Activated CD4-positive, alpha-beta T cell treated with anti-CD3 and anti-CD28 coated beads, Interleukin-2, amount 10 ng/mL, durations not matched to agents 24 days and 14 days (primary cell): ENCODE results near the gene ACER2. TPM values are rescaled to one million over a fixed set of nuclear protein-coding genes. Genes with fewer than 3 reads are reported as not detected.
"Not testable (repeated sequence)": the region's sequence is repeated elsewhere in the genome, so short reads cannot be mapped to it uniquely, and the experiment has no call there.

ENCODE experiments used
- DNase-seq: peaks from one replicate; pipeline ENCODE4 v3.0.0; 2022
- H3K27ac Mint-ChIP-seq: one replicate; pipeline ENCODE4 v1.8.0; 2022; ENCODE audit warnings: mild to moderate bottlenecking, mixed read lengths
- H3K27me3 Mint-ChIP-seq: one replicate; pipeline ENCODE4 v1.8.0; 2022; ENCODE audit warnings: mixed read lengths
- H3K36me3 Mint-ChIP-seq: one replicate; pipeline ENCODE4 v1.8.0; 2022; ENCODE audit warnings: low read depth, mild to moderate bottlenecking, mixed read lengths
- H3K4me1 Mint-ChIP-seq: one replicate; pipeline ENCODE4 v1.8.0; 2021; ENCODE audit warnings: mixed read lengths
- H3K4me3 Mint-ChIP-seq: one replicate; pipeline ENCODE4 v1.8.0; 2022; ENCODE audit warnings: mild to moderate bottlenecking, moderate library complexity, mixed read lengths
- H3K9me3 Mint-ChIP-seq: one replicate; pipeline ENCODE4 v1.8.0; 2021; ENCODE audit warnings: mixed read lengths
- intact Hi-C: fragments of 100-400 bp; cut with micrococcal nuclease; formaldehyde crosslinking; loops from one replicate; pipeline ENCODE4 v1.15.1; 2023
- total RNA-seq: library from RNA; stranded (reverse); gene quantifications from 2 replicates; pipeline ENCODE4 v1.2.3, GENCODE V29; 2022

Gene ACER2
- total RNA-seq = 0.96 and 1.3 TPM in 2 replicates

DNA sequence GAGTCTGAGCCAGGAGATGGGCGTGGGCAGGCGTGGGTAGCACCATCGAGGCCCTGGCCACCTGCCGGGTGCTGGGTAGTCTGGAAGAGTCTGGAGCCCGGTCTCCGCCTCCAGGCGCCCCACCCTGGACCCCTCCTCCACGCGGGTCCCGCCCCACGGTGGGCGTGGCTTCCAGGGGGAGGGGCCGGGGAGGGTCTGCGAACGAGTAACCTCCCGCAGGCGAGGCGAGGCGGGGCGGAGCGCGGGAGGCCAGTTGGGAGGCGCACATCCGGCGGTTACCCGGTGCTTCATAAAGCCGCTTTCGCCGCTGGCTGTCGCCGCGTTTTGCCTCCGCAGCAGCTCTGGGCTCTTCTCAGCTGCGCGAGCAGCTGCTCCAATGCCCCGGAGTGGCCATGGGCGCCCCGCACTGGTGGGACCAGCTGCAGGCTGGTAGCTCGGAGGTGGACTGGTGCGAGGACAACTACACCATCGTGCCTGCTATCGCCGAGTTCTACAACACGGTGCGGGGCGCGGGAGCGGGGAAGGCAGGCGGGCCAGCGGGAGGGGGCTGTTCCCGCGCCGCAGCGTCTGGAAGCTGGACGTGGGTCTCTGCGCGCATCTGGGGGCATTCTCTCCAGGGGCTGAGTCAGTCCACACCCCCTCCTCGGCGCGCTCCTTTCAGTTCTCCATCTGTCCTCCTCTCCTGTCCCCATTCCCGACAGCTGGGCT, at the start of gene ACER2:
ACER2 (plus strand) TSS at position 317 of the 708 bp plus-strand sequence; CDS start at position 393, 76 bp downstream.
- intact Hi-C loops = loop anchor here (1.0 to 2.0 kb wide), 4 partner anchors 29 to 306 kb away; partner anchors contain the start of gene RPS6
- Mint-ChIP-seq H3K4me3 (peak within 1 kb of the TSS; percentile 93), H3K27ac (peak within 1 kb of the TSS; percentile 81), H3K27me3 (peaks cover 4% of the 10 kb centered on the region), H3K9me3 (no peaks in the 10 kb centered on the region), H3K4me1 (peaks cover 12% of the 10 kb centered on the region), H3K36me3 (no peaks in the 10 kb centered on the region)
- DNase-seq = peak; percentile 99

- Mint-ChIP-seq H3K27ac (no peak overlapping the region), H3K36me3 (peaks cover 33% of the 10 kb centered on the region), H3K9me3 (no peaks in the 10 kb centered on the region), H3K4me3 (no peak overlapping the region), H3K27me3 (no peaks in the 10 kb centered on the region), H3K4me1 (peaks cover 1% of the 10 kb centered on the region)
- intact Hi-C loops = no loop called here
- no peak for DNase-seq
Measured at GRCh38 chr9:19369107-19369506, 39.7 kb upstream of the ACER2 start.

- no peaks in the 10 kb centered on the region for H3K27me3 Mint-ChIP-seq
- no peak for DNase-seq
- no peak overlapping the region for H3K27ac Mint-ChIP-seq
- intact Hi-C loops = no loop called here
- no peak overlapping the region for H3K4me3 Mint-ChIP-seq
- H3K9me3 Mint-ChIP-seq = no peaks in the 10 kb centered on the region
- H3K4me1 Mint-ChIP-seq = peaks cover 13% of the 10 kb centered on the region
- peaks cover 46% of the 10 kb centered on the region for H3K36me3 Mint-ChIP-seq
Measured at GRCh38 chr9:19371942-19372341, 36.9 kb upstream of the ACER2 start.

DNA sequence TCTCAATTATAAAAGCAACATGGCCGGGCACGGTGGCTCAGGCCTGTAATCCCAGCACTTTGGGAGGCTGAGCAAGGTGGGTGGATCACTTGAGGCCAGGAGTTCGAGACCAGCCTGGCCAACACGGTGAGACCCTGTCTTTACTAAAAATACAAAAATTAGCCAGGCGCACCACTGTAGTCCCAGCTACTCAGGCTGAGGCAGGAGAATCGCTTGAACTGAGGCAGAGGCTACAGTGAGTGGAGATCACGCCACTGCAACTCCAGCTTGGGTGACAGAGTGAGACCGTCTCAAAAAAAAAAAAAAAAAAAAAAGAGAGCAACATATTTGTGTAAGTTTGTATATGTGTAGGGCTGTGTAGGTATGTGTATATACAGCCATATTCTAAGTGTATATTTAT, 36.2 kb upstream of the ACER2 start:
- Mint-ChIP-seq H3K27ac (no peak overlapping the region), H3K4me1 (peaks cover 20% of the 10 kb centered on the region), H3K36me3 (peaks cover 50% of the 10 kb centered on the region), H3K9me3 (no peaks in the 10 kb centered on the region), H3K27me3 (no peaks in the 10 kb centered on the region), H3K4me3 (no peak overlapping the region)
- DNase-seq = no peak
- intact Hi-C loops = no loop called here

- no peak for DNase-seq
- Mint-ChIP-seq H3K9me3 (no peaks in the 10 kb centered on the region), H3K4me3 (no peak overlapping the region), H3K4me1 (peaks cover 27% of the 10 kb centered on the region), H3K27ac (peak overlapping the region; percentile 24), H3K27me3 (no peaks in the 10 kb centered on the region), H3K36me3 (peaks cover 53% of the 10 kb centered on the region)
- intact Hi-C loops = no loop called here
Measured at GRCh38 chr9:19373527-19373926, 35.3 kb upstream of the ACER2 start.

DNA sequence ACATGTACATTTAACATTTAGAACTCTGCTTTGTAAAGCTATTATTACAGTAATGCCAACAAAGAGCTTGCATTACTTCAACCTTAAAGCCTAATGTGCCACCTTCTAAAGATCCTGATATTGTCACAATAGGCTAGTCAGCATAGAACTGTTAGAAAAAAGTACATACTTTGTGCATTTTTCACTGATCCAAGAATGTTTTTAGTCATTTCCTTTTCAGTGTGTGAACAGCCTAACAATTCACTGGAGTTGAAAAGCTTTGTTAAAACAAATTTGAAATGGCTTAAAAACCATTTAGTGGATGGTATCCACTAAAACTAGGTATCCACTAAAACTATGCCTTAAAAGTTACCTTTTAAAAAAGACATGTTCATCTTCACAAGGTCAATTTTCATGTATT, 33.3 kb upstream of the ACER2 start:
- intact Hi-C loops = no loop called here
- DNase-seq = no peak
- Mint-ChIP-seq H3K27ac (peak overlapping the region; percentile 30), H3K27me3 (no peaks in the 10 kb centered on the region), H3K4me3 (no peak overlapping the region), H3K9me3 (no peaks in the 10 kb centered on the region), H3K4me1 (peaks cover 35% of the 10 kb centered on the region), H3K36me3 (peaks cover 71% of the 10 kb centered on the region)

DNA sequence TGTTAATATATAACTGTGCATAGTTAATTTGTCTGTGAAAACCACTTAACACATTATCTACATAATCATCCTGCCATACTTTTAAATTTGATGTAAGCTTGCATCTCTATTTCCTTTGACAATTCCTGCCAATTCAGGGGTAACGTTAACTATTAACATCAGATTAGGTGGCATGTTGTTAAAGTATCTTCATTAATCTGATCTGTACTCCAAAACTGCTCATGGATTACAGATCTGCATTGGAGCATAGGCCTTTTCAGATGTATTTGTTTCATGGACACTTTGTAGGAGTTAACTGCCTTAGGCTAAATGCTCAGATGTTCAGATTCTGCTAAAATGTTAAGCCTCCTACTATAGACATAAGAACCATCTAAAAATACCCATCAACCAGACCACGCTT, 31.9 kb upstream of the ACER2 start:
- no peaks in the 10 kb centered on the region for H3K9me3 Mint-ChIP-seq
- no peaks in the 10 kb centered on the region for H3K27me3 Mint-ChIP-seq
- peaks cover 44% of the 10 kb centered on the region for H3K4me1 Mint-ChIP-seq
- peaks cover 73% of the 10 kb centered on the region for H3K36me3 Mint-ChIP-seq
- H3K27ac Mint-ChIP-seq = no peak overlapping the region
- intact Hi-C loops = loop anchor here (1.0 kb wide), 1 partner anchor 327 kb away; no protein-coding TSS in a partner anchor
- no peak for DNase-seq
- peak overlapping the region; percentile 95 for H3K4me3 Mint-ChIP-seq

DNA sequence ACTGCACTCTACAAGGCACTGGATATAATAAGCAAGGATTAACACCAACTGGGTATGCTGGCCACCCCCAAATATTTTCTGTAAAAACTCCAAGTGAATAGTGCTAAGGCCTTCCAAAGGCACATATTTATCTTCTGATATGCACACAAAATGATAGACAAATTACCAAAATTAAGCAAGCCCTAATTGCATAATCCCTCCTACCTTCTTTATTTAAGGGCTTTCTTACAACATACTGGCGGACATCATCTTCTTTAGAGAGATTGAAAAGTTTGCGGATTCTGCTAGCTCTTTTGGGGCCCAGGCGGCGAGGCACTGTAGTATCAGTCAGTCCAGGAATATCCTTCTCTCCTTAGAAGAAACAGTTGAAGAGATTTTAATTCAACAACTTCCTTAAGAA, 30.6 kb upstream of the ACER2 start:
- no peaks in the 10 kb centered on the region for H3K9me3 Mint-ChIP-seq
- intact Hi-C loops = no loop called here
- H3K36me3 Mint-ChIP-seq = peaks cover 72% of the 10 kb centered on the region
- no peaks in the 10 kb centered on the region for H3K27me3 Mint-ChIP-seq
- H3K4me1 Mint-ChIP-seq = peaks cover 45% of the 10 kb centered on the region
- no peak for DNase-seq
- peak overlapping the region; percentile 95 for H3K27ac Mint-ChIP-seq
- H3K4me3 Mint-ChIP-seq = peak overlapping the region; percentile 95

GRCh38 chr9:19378647-19379046, 30.2 kb upstream of the ACER2 start:
- Mint-ChIP-seq H3K9me3 (no peaks in the 10 kb centered on the region), H3K27ac (peak overlapping the region; percentile 95), H3K36me3 (peaks cover 67% of the 10 kb centered on the region), H3K4me1 (peaks cover 45% of the 10 kb centered on the region), H3K27me3 (no peaks in the 10 kb centered on the region), H3K4me3 (peak overlapping the region; percentile 95)
- intact Hi-C loops = no loop called here
- DNase-seq = no peak

GRCh38 chr9:19379283-19379682, 29.5 kb upstream of the ACER2 start:
- H3K27ac Mint-ChIP-seq = peak overlapping the region; percentile 95
- no peaks in the 10 kb centered on the region for H3K9me3 Mint-ChIP-seq
- intact Hi-C loops = no loop called here
- H3K4me1 Mint-ChIP-seq = peaks cover 45% of the 10 kb centered on the region
- H3K4me3 Mint-ChIP-seq = peak overlapping the region; percentile 95
- DNase-seq = no peak
- peaks cover 61% of the 10 kb centered on the region for H3K36me3 Mint-ChIP-seq
- no peaks in the 10 kb centered on the region for H3K27me3 Mint-ChIP-seq

- peaks cover 57% of the 10 kb centered on the region for H3K36me3 Mint-ChIP-seq
- no peak for DNase-seq
- no peaks in the 10 kb centered on the region for H3K9me3 Mint-ChIP-seq
- H3K27ac Mint-ChIP-seq = peak overlapping the region; percentile 95
- H3K4me1 Mint-ChIP-seq = peaks cover 45% of the 10 kb centered on the region
- intact Hi-C loops = loop anchor here (1.0 to 5.0 kb wide), 7 partner anchors 29 to 330 kb away; partner anchors contain the start of genes DENND4C, HAUS6, PLIN2 and RRAGA
- H3K27me3 Mint-ChIP-seq = no peaks in the 10 kb centered on the region
- peak overlapping the region; percentile 95 for H3K4me3 Mint-ChIP-seq
Measured at GRCh38 chr9:19379697-19380046, 29.1 kb upstream of the ACER2 start.

GRCh38 chr9:19380826-19381075, 28.1 kb upstream of the ACER2 start:
- Mint-ChIP-seq H3K9me3 (no peaks in the 10 kb centered on the region), H3K4me1 (peaks cover 42% of the 10 kb centered on the region), H3K27me3 (no peaks in the 10 kb centered on the region), H3K36me3 (peaks cover 49% of the 10 kb centered on the region), H3K27ac (peak overlapping the region; percentile 95), H3K4me3 (peak overlapping the region; percentile 95)
- DNase-seq = no peak
- intact Hi-C loops = loop anchor here (1.0 to 5.0 kb wide), 7 partner anchors 28 to 331 kb away; partner anchors contain the start of genes DENND4C, HAUS6, PLIN2 and RRAGA

- no peaks in the 10 kb centered on the region for H3K9me3 Mint-ChIP-seq
- H3K27me3 Mint-ChIP-seq = no peaks in the 10 kb centered on the region
- intact Hi-C loops = loop anchor here (5.0 kb wide), 1 partner anchor 199 kb away; no protein-coding TSS in a partner anchor
- peaks cover 40% of the 10 kb centered on the region for H3K36me3 Mint-ChIP-seq
- no peak overlapping the region for H3K27ac Mint-ChIP-seq
- H3K4me1 Mint-ChIP-seq = peaks cover 34% of the 10 kb centered on the region
- no peak for DNase-seq
- no peak overlapping the region for H3K4me3 Mint-ChIP-seq
Measured at GRCh38 chr9:19381656-19382055, 27.2 kb upstream of the ACER2 start.

DNA sequence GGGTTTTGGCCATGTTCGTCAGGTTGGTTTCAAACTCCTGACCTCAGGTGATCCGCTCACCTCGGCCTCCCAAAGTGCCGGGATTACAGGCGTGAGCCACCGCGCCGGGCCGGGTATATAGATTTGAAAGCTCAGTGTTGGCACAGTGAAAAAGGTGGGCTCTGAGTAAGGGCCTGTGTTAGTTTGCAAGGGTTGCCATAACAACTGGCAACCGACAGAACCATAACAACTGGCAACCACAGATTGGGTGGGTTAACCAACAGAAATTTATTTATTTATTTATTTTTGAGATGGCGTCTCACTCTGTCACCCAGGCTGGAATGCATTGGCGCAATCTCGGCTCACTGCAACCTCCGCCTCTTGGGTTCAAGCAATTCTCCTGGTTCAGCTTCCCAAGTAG, 23.6 kb upstream of the ACER2 start:
- DNase-seq, H3K27ac Mint-ChIP-seq, intact Hi-C loops, H3K36me3 Mint-ChIP-seq, H3K4me3 Mint-ChIP-seq, H3K9me3 Mint-ChIP-seq: not testable (repeated sequence)
- H3K27me3 Mint-ChIP-seq = peaks cover 11% of the 10 kb centered on the region
- peaks cover 15% of the 10 kb centered on the region for H3K4me1 Mint-ChIP-seq
